ENCODE results near the gene P2RY6.
"Not testable (repeated sequence)": the region's sequence is repeated elsewhere in the genome, so short reads cannot be mapped to it uniquely, and the experiment has no call there.

The P2RY6 gene, protein sequence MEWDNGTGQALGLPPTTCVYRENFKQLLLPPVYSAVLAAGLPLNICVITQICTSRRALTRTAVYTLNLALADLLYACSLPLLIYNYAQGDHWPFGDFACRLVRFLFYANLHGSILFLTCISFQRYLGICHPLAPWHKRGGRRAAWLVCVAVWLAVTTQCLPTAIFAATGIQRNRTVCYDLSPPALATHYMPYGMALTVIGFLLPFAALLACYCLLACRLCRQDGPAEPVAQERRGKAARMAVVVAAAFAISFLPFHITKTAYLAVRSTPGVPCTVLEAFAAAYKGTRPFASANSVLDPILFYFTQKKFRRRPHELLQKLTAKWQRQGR

DNA sequence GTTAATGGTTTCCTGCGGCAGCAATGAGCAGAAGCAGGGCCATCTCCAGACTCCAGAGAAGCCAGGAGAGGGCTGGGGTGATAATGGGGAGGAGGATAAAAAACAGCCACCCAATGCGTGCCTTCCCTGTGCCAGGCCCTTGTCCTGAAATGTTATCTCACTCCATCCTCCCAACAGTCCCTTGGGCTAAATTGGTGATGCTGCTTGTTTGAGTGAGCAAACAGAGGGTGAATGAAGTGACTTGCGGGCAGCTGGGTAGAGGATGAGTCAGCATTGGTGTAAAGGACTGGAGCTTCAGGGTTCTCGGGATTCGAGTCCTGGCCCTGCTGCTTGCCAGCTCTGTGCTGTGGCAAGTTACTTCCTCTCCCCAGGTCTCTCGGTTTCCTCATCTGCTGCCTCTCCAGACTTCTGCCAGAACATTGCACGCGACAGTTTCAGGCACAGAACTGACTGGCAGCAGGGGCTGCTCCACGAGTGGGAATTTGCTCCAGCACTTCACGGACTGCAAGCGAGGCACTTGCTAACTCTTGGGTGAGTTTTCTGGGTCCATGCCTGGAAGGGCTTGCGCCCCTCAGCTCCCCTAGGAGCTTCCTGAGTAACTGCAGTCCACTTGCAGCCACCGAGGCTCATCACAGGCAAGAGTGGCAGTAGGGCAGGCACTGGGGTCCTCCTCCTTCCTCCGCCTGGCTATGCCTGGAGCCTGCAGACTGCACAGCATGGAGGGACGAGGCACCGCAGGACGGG is at the start of gene P2RY6:
Gene P2RY6, plus strand, starts transcription at position 403 of the 744 bp plus-strand sequence. CDS start 24,181 bp downstream, outside the sequence.
- DNase-seq, result no peak

GRCh38 chr11:73223998-73224730 is 48.0 kb upstream of the P2RY6 start:
- no peak for DNase-seq

- no peak for DNase-seq
Measured at GRCh38 chr11:73225001-73225686, 47.0 kb upstream of the P2RY6 start.

DNA sequence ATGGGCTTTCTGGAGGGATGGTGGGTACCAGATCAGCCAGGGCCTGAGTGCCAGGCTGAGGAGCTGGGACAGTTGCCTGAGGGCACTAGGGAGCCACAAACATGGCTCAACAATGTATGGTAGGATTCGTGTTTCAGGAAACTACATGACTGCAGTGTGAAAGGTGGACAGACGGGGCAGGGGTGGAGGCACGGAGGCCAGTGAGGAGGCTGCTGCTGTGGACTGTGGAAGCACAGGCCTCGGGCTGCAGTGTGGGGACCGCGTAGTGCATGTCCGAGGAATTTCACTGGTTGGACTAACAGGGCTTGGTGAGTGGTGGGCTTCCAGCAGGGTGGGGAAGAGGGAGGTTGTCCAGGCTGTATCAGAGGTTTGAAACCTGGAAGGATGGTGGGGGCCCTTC is 46.3 kb upstream of the P2RY6 start:
- DNase-seq, result no peak

- DNase-seq, result no peak
Measured at GRCh38 chr11:73226297-73227006, 45.7 kb upstream of the P2RY6 start.

DNA sequence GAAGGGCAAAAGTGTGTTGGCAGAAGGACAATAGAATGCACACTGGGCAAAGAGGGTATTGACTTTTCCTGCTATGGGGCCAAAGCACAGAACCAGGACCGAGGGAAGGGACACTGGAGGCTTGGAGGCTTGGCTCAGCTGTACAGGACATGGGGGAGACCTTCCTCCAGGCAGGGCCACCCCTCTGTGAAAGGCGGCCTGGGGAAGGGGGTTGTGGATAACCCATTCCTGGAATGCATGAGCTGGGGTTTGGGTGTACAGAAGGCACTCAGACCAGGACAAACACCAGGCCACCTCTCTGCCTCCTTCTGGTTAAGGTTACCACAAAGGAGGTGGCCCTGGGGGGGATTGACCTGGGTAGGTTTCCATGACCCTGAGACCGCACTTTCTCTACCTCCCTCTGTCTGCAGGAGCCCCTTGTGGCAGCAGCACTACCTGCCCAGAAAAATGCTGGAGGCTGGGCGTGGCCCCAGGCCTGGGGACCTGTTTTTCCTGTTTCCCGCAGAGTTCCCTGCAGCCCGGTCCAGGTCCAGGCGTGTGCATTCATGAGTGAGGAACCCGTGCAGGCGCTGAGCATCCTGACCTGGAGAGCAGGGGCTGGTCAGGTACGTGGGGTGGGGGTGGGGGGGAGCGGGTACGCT is 44.4 kb upstream of the P2RY6 start:
- no peak for DNase-seq

DNA sequence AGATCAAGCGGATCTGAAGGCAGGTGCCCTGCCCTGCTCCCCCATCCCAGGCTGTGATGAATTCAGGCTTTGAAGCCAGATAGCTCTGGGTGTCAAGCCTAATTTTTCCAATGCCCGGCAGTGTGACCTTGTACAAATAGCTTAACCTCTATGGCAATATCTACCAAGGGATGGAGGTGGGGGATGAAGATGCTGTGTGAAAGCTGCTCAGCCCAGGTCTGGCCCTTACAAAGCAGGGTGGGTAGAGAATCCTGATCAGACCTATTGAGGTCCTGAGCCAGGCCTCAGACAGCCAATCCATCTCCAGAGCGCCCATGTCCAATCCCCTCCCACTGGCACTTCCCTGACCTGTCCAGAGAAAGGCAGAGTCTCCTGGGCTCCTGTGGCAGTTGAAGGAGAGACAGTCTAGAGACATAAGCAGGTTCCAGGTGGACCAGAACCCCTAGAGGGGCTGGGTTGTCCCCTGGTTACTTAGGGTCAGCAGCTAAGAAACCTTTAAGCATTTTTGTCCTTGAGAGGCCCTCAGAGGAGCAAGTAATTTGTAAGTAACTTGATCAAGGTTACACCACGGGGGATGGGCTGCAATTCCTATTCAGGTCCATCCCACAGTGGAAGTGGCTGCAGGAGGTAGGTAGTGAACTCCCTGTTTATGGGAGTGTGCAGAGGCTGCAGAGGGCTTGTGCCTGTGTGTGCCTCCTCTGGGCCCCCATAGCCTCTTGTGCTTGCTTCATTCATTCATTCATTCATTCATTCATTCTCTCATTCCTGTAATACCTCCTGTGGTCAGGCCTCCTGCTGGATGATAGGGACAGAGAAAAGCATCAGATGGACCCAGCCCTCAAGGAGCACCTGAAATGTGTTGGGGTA is 43.6 kb upstream of the P2RY6 start:
- no peak for DNase-seq

GRCh38 chr11:73229321-73229895 is 42.7 kb upstream of the P2RY6 start:
- DNase-seq, result no peak

DNA sequence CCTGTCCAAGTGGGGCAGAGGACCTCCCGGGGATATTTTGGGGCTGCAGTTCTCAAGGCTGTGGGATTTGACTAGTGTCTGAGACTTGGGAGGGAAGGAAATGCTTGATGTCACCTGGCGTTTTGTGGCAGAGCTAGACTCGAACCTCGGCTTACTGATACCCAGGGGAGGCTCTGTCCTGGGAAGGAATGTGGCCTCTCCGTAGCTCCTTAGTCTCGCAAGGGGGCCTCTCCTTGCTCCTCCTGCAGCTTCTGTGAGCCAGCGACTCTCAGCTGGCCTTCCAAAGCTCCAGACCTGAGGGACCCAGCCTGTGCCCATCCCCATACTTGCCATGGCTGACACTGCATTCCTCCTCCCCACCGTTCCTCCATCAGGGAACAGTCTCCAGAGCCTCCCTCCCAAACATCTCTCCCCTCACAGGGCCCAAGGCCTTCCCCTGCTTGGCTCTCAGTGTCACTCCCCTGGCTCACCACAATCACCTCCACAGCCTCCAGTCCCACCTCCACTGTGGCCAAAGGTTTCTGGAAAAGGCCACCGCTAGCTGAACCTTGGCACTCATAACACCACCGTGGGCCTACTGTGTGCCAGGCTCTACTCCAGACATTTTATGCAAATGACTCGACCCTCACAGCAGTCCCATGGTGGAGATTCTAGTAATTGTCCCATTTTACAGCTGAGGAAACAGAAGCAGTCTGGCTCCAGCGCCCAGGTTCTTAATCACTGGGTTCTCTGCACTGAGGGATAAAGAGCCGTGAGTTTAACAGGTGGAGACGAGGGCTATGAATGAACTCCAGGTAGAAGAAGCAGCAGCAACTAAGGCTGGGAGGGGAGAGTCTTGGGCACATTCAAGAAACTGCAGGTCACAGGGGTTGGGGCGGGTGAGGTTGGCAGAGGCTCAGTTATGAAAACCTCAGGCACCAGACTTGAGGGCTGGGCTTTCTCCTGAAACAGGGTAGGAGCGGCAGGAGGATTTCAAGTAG is 42.0 kb upstream of the P2RY6 start:
- no peak for DNase-seq

GRCh38 chr11:73230931-73231330 is 41.2 kb upstream of the P2RY6 start:
- no peak for DNase-seq

GRCh38 chr11:73232487-73232886 is 39.7 kb upstream of the P2RY6 start:
- DNase-seq, result not testable (repeated sequence)

- DNase-seq, result no peak
Measured at GRCh38 chr11:73233211-73233610, 38.9 kb upstream of the P2RY6 start.

- no peak for DNase-seq
Measured at GRCh38 chr11:73233692-73234470, 38.3 kb upstream of the P2RY6 start.

DNA sequence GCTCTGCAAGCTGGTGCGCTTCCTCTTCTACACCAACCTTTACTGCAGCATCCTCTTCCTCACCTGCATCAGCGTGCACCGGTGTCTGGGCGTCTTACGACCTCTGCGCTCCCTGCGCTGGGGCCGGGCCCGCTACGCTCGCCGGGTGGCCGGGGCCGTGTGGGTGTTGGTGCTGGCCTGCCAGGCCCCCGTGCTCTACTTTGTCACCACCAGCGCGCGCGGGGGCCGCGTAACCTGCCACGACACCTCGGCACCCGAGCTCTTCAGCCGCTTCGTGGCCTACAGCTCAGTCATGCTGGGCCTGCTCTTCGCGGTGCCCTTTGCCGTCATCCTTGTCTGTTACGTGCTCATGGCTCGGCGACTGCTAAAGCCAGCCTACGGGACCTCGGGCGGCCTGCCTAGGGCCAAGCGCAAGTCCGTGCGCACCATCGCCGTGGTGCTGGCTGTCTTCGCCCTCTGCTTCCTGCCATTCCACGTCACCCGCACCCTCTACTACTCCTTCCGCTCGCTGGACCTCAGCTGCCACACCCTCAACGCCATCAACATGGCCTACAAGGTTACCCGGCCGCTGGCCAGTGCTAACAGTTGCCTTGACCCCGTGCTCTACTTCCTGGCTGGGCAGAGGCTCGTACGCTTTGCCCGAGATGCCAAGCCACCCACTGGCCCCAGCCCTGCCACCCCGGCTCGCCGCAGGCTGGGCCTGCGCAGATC is 37.5 kb upstream of the P2RY6 start:
- DNase-seq, result no peak

DNA sequence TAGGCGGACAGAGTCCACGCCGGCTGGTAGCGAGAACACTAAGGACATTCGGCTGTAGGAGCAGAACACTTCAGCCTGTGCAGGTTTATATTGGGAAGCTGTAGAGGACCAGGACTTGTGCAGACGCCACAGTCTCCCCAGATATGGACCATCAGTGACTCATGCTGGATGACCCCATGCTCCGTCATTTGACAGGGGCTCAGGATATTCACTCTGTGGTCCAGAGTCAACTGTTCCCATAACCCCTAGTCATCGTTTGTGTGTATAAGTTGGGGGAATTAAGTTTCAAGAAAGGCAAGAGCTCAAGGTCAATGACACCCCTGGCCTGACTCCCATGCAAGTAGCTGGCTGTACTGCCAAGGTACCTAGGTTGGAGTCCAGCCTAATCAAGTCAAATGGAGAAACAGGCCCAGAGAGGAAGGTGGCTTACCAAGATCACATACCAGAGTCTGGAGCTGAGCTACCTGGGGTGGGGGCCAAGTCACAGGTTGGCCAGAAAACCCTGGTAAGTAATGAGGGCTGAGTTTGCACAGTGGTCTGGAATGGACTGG is 36.8 kb upstream of the P2RY6 start:
- no peak for DNase-seq

- no peak for DNase-seq
Measured at GRCh38 chr11:73236205-73236765, 35.9 kb upstream of the P2RY6 start.

GRCh38 chr11:73236854-73237253 is 35.3 kb upstream of the P2RY6 start:
- DNase-seq, result peak; percentile 58

Measured in activated CD4-positive, alpha-beta T cell treated with anti-CD3 and anti-CD28 coated beads for 48 hours (primary cell).